Gastrocnemius medialis (tissue), 4 donors: ENCODE data around the gene PSMD9. TPM values are rescaled to one million over a fixed set of nuclear protein-coding genes. Genes with fewer than 3 reads are reported as not detected.

Experiments
- ATAC-seq, 2 donors: fragments of 150-250 bp; one replicate each; pipeline ENCODE4 v1.9.1; 2016
- DNase-seq, 2 donors: peaks; one replicate each; pipeline ENCODE4 v3.0.0-alpha.2; 2019
- H3K27ac ChIP-seq, 4 donors: fragments of 200-600 bp; sonication (generic); 1 replicate in 1 of 4; 2 replicates in 3 of 4; pipeline ENCODE4 v1.5.1; 2016 to 2018; ENCODE audit warnings: mild to moderate bottlenecking in 2 of 4, moderate library complexity in 1 of 4
- H3K27me3 ChIP-seq, 3 donors: fragments of 200-600 bp; sonication (generic) in 2 of 3; 1 replicate in 1 of 3; 2 replicates in 2 of 3; pipeline versions ENCODE4 v1.5.1 to v1.6.0; 2016 to 2019; ENCODE audit warnings: mild to moderate bottlenecking in 1 of 3, moderate library complexity in 1 of 3
- H3K36me3 ChIP-seq, 2 donors: fragments of 200-600 bp; sonication (generic) in 1 of 2; one replicate each; pipeline ENCODE4 v1.5.1; 2017 to 2018
- H3K4me1 ChIP-seq, 2 donors: fragments of 200-600 bp; sonication (generic) in 1 of 2; one replicate each; pipeline ENCODE4 v1.5.1; 2016 to 2017; ENCODE audit warnings: mild to moderate bottlenecking in 2 of 2
- H3K4me3 ChIP-seq, 4 donors: fragments of 200-600 bp; sonication (generic) in 3 of 4; 1 replicate in 1 of 4; 2 replicates in 3 of 4; pipeline ENCODE4 v1.5.1; 2016 to 2019; ENCODE audit warnings: mild to moderate bottlenecking in 2 of 4
- H3K9me3 ChIP-seq, 3 donors: fragments of 200-600 bp; sonication (generic) in 2 of 3; 1 replicate in 1 of 3; 2 replicates in 2 of 3; pipeline ENCODE4 v1.5.1; 2016 to 2019
- POLR2A ChIP-seq, 2 donors: fragments of 450-650 bp; IDR thresholded peaks; one replicate each; pipeline ENCODE4 v1.6.1; 2017; ENCODE audit warnings: antibody characterized with exemption in 2 of 2, mild to moderate bottlenecking in 2 of 2, moderate library complexity in 2 of 2
- in situ Hi-C, 4 donors: fragments of 200-750 bp; cut with MboI; loops; one replicate each; pipeline versions ENCODE4 v1.15.0 to v1.8.0; 2017; ENCODE audit warnings: low sequenced_read_pairs in 4 of 4
- intact Hi-C: fragments of 100-400 bp; cut with DNase I; formaldehyde crosslinking; loops from one replicate; pipeline ENCODE4 v1.15.1; 2023; ENCODE audit warnings: low total_unique reads
- total RNA-seq, 4 donors: library from RNA; depleted of rRNA; stranded (reverse); fragments of >200 nt; gene quantifications; one replicate each; pipeline versions ENCODE4 v1.1.0 to v1.2.3, GENCODE V29; 2016
- TF ChIP-seq, protein P1 (sequence below), 5 experiments: fragments of 450-650 bp in 3 of 5; fragments of 200-600 bp in 2 of 5; sonication (generic) in 2 of 5; IDR thresholded peaks in 4 of 5; conservative IDR thresholded peaks in 1 of 5; 1 replicate in 4 of 5; 2 replicates in 1 of 5; pipeline ENCODE4 v1.5.1; 2016 to 2019; ENCODE audit warnings: antibody characterized with exemption in 5 of 5, mild to moderate bottlenecking in 3 of 5, moderate library complexity in 3 of 5

Gene PSMD9
- total RNA-seq, 4 donors from 2014 or later, result 16.5 to 84.9 (median 47.0) TPM

DNA sequence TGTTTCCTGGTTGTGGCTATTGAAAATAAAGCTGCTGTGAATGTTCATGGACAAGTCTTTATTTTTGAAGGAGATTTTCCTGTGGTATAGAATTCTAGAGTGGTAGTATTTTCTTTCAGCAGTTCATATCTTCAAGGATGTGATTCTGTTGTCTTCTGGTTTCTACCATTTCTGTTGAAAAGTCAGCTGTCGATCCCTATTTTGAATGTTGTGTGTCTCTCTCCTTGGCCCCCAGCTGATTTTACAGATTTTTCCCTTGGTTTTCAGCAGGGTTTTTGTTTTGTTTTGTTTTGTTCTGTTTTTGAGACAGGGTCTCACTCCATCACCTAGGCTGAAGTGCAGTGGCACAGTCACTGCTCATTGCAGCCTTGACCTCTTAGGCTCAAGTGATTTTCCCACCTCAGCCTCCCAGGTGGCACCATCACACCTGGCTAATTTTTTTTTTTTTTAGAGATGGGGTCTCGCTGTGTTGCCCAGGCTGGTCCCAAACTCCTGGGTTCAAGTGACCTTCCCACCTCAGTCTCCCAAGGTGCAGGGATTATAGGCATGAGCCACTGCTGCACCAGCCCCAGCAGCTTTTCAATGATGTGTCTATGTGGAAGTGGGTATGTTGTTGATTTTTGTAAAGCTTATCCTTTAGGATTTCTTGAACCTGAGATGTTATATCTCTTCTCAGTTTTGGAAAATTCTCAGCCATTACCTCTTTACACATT lies 57.9 kb downstream of the PSMD9 start:
- H3K36me3 ChIP-seq, result no peaks in the 10 kb centered on the region
- in situ Hi-C loops, result no loop called here
- H3K4me3 ChIP-seq, result no peak overlapping the region
- H3K27me3 ChIP-seq, result no peaks in the 10 kb centered on the region
- H3K27ac ChIP-seq, result no peak overlapping the region
- no peaks in the 10 kb centered on the region for H3K4me1 ChIP-seq
- no peak for ATAC-seq
- TF ChIP-seq, protein P1, sequence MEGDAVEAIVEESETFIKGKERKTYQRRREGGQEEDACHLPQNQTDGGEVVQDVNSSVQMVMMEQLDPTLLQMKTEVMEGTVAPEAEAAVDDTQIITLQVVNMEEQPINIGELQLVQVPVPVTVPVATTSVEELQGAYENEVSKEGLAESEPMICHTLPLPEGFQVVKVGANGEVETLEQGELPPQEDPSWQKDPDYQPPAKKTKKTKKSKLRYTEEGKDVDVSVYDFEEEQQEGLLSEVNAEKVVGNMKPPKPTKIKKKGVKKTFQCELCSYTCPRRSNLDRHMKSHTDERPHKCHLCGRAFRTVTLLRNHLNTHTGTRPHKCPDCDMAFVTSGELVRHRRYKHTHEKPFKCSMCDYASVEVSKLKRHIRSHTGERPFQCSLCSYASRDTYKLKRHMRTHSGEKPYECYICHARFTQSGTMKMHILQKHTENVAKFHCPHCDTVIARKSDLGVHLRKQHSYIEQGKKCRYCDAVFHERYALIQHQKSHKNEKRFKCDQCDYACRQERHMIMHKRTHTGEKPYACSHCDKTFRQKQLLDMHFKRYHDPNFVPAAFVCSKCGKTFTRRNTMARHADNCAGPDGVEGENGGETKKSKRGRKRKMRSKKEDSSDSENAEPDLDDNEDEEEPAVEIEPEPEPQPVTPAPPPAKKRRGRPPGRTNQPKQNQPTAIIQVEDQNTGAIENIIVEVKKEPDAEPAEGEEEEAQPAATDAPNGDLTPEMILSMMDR (IDR thresholded peaks at IDR 0.05 in 4 of 5, conservative IDR thresholded peaks at IDR 0.05 in 1 of 5), result no peak
- no peak for TF ChIP-seq POLR2A (IDR thresholded peaks at IDR 0.05)
- H3K9me3 ChIP-seq, result no peaks in the 10 kb centered on the region
- no peak for DNase-seq
- intact Hi-C loops, result no loop called here

DNA sequence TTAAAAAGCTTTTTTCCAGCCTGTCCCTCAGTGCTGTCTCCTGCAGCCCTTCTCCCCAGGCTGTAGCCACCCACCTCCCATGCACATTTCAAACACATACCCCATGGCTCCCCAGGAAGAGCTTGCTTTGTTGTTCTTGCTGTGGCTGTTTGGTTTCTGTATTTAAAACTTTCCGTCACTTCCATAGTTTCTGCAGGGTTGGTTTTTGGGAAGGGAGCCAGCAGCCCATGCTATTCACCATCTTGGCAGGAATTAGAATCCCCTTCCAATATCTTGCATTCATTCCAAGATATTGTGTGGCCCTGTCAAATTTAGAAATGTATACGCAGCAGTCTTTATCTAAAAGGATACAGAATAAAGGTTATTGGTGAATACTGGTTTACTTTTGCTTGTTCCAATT lies 59.4 kb downstream of the PSMD9 start:
- H3K36me3 ChIP-seq, result no peaks in the 10 kb centered on the region
- TF ChIP-seq, protein P1 (IDR thresholded peaks at IDR 0.05 in 4 of 5, conservative IDR thresholded peaks at IDR 0.05 in 1 of 5), result no peak
- TF ChIP-seq POLR2A (IDR thresholded peaks at IDR 0.05), result no peak
- intact Hi-C loops, result no loop called here

DNA sequence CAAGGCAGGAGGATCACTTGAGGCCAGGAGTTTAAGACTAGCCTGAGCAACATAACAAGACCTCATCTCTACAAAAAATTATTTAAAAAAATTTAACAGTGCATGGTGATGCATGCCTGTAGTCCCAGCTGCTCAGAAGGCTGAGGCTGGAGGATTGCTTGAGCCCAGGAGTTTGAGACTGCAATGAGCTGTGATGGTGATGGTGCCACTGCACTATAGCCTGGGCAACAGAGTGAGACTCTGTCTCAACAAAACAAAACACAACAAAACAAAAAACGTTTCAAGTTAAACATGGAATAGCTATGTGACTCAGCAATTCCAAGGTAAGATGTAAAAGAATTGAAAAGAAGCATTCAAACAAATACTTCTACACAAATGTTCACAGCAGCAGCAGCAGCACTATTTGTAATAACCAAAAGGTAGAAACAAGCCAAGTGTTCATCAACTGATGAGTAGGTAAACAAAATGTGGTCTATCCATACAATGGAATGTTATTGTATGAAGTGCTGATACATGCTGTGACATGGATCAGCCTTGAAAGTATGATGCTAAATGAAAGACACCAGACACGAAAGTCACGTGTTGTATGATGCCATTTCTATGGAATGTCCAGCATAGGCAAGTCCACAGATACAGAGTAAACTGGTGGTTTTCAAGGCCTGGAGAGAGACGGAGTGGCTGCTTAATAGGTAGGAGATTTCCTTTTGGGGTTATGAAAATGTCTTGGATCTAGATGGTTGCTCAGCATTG lies 61.2 kb downstream of the PSMD9 start:
- ATAC-seq (no peak), DNase-seq (no peak)
- Histone ChIP-seq H3K36me3 (no peaks in the 10 kb centered on the region), H3K27ac (no peak overlapping the region), H3K4me1 (no peaks in the 10 kb centered on the region), H3K9me3 (no peaks in the 10 kb centered on the region), H3K4me3 (no peak overlapping the region), H3K27me3 (no peaks in the 10 kb centered on the region)
- in situ Hi-C loops, result no loop called here
- TF ChIP-seq, protein P1 (IDR thresholded peaks at IDR 0.05 in 4 of 5, conservative IDR thresholded peaks at IDR 0.05 in 1 of 5), result no peak
- TF ChIP-seq POLR2A (IDR thresholded peaks at IDR 0.05), result no peak
- intact Hi-C loops, result loop anchor here (5.0 kb wide), 1 partner anchor 1333 kb away; no protein-coding TSS in a partner anchor

More for the DNA sequence above, 59.4 kb downstream of the PSMD9 start:
- Histone ChIP-seq H3K9me3 (no peaks in the 10 kb centered on the region), H3K4me1 (no peaks in the 10 kb centered on the region), H3K27me3 (no peaks in the 10 kb centered on the region), H3K27ac (no peak overlapping the region), H3K4me3 (no peak overlapping the region)
- DNase-seq, result no peak
- ATAC-seq, result no peak
- in situ Hi-C loops, result no loop called here

DNA sequence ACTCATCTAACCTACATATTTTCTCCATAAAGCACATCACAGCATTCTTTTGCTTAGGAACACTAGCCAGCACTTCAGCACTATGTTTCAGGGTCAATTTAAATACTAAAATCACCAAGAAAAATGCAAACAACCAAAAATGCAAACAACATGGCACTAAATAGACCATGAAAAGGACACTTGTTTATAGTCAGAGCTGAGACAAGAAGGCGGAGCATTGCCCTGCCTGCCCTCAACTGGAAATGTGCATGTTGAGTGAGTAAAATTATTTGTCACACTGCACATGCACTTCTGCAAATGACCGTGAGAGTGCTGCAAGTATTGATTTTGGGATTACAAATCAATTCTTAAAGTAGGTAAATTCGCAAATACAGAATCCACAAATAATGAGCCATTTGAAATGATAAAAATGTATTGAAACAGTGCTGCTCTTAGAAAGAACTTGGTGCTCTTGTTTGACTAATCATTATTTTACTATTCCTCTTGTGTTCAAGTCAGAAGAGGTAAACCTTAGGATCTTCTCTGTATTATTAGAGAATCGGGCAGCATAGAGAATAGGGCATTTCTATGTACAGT lies 64.6 kb downstream of the PSMD9 start:
- no peaks in the 10 kb centered on the region for H3K27me3 ChIP-seq
- ATAC-seq, result no peak
- TF ChIP-seq POLR2A (IDR thresholded peaks at IDR 0.05), result no peak
- TF ChIP-seq, protein P1 (IDR thresholded peaks at IDR 0.05 in 4 of 5, conservative IDR thresholded peaks at IDR 0.05 in 1 of 5), result no peak
- no peak overlapping the region for H3K4me3 ChIP-seq
- intact Hi-C loops, result loop anchor here (5.0 kb wide), 1 partner anchor 1336 kb away; no protein-coding TSS in a partner anchor
- in situ Hi-C loops, result no loop called here
- no peaks in the 10 kb centered on the region for H3K9me3 ChIP-seq
- no peaks in the 10 kb centered on the region for H3K4me1 ChIP-seq
- H3K27ac ChIP-seq, result no peak overlapping the region
- DNase-seq, result no peak
- H3K36me3 ChIP-seq, result no peaks in the 10 kb centered on the region
